GM23248 (cell line): ENCODE results near the gene CAST. TPM values are rescaled to one million over a fixed set of nuclear protein-coding genes. Genes with fewer than 3 reads are reported as not detected.
A peak's percentile ranks its signal among the peaks of the same experiment; 100 is the strongest.

Experiments used
- DNase-seq: peaks from one replicate; pipeline ENCODE4 v3.0.0-alpha.2; 2015
- H2AFZ ChIP-seq: fragments of 200-600 bp; sonication (generic); 2 replicates; pipeline ENCODE4 v1.6.1; 2016; ENCODE audit warnings: antibody characterized with exemption
- H3F3A ChIP-seq: fragments of 200-600 bp; sonication (generic); 2 replicates; pipeline ENCODE4 v1.6.1; 2016; ENCODE audit warnings: mild to moderate bottlenecking, antibody characterized with exemption, mixed run types; ENCODE audit not compliant: insufficient read depth
- H3K27ac ChIP-seq: fragments of 200-600 bp; sonication (generic); 2 replicates; pipeline ENCODE4 v1.5.1; 2016; ENCODE audit warnings: mild to moderate bottlenecking
- H3K27me3 ChIP-seq: fragments of 200-600 bp; sonication (generic); replicated peaks from 2 replicates; pipeline ENCODE4 v1.6.1; 2016; ENCODE audit warnings: mild to moderate bottlenecking; ENCODE audit not compliant: insufficient read depth
- H3K36me3 ChIP-seq: fragments of 200-600 bp; sonication (generic); 2 replicates; pipeline ENCODE4 v1.6.1; 2016; ENCODE audit warnings: low read depth, mild to moderate bottlenecking
- H3K4me1 ChIP-seq: fragments of 200-600 bp; sonication (generic); 2 replicates; pipeline ENCODE4 v1.6.1; 2016; ENCODE audit warnings: mild to moderate bottlenecking; ENCODE audit not compliant: insufficient read depth
- H3K4me2 ChIP-seq: fragments of 200-600 bp; sonication (generic); one replicate; pipeline ENCODE4 v1.6.1; 2016; ENCODE audit warnings: mild to moderate bottlenecking; ENCODE audit not compliant: unreplicated experiment
- H3K4me3 ChIP-seq: fragments of 200-600 bp; sonication (generic); 2 replicates; pipeline ENCODE4 v1.5.1; 2016; ENCODE audit warnings: mild to moderate bottlenecking
- H3K79me2 ChIP-seq: fragments of 200-600 bp; sonication (generic); 2 replicates; pipeline ENCODE4 v1.6.1; 2016; ENCODE audit warnings: mild to moderate bottlenecking; ENCODE audit not compliant: insufficient read depth
- H3K9ac ChIP-seq: fragments of 200-600 bp; sonication (generic); 2 replicates; pipeline ENCODE4 v1.6.1; 2016; ENCODE audit warnings: mild to moderate bottlenecking
- H3K9me2 ChIP-seq: fragments of 200-600 bp; sonication (generic); 2 replicates; pipeline ENCODE4 v1.6.1; 2016; ENCODE audit warnings: mixed run types, mild to moderate bottlenecking, moderate library complexity; ENCODE audit not compliant: insufficient read depth
- H3K9me3 ChIP-seq: fragments of 200-600 bp; sonication (generic); one replicate; pipeline ENCODE4 v1.6.1; 2017; ENCODE audit warnings: low read depth
- H4K20me1 ChIP-seq: fragments of 200-600 bp; sonication (generic); 2 replicates; pipeline ENCODE4 v1.6.0; 2016; ENCODE audit not compliant: insufficient read depth
- EZH2 ChIP-seq: fragments of 200-600 bp; sonication (generic); IDR thresholded peaks from 2 replicates; pipeline ENCODE4 v1.6.1; 2018; ENCODE audit warnings: antibody characterized with exemption, mild to moderate bottlenecking; ENCODE audit not compliant: insufficient read depth, poor library complexity, severe bottlenecking
- EZH2phosphoT487 ChIP-seq: fragments of 200-600 bp; sonication (generic); IDR thresholded peaks from 2 replicates; pipeline ENCODE4 v1.6.1; 2018; ENCODE audit warnings: antibody characterized with exemption, moderate library complexity, mild to moderate bottlenecking, low read depth; ENCODE audit not compliant: insufficient read depth
- WGBS, 2 experiments: methylation state at CpG; one replicate each; pipeline ENCODE4 v1.1.6; 2015 to 2017; ENCODE audit warnings: low lambda C conversion rate in 2 of 2, low coverage in 1 of 2; ENCODE audit errors: missing lambda C conversion rate in 2 of 2; 5-methylcytosine and 5-hydroxymethylcytosine counted together
- in situ Hi-C: fragments of 300-500 bp; cut with MboI; formaldehyde crosslinking; loops from 2 replicates; pipeline ENCODE4 v1.15.0; 2020
- polyA plus RNA-seq: library from polyadenylated mRNA; unstranded; fragments of >200 nt; fragmentation: Nextera tagmentation; extraction: Ambion mirVana; gene quantifications from 2 replicates; pipeline ENCODE4 v1.2.1, GENCODE V29; 2016
- total RNA-seq: library from RNA; depleted of rRNA; stranded (reverse); fragments of >200 nt; shearing (Covaris generic); gene quantifications from 2 replicates; pipeline ENCODE4 v1.2.3, GENCODE V29; 2014

Gene CAST
- total and polyA plus RNA-seq, 2 experiments from 2014 or later: 179 to 196 TPM

DNA sequence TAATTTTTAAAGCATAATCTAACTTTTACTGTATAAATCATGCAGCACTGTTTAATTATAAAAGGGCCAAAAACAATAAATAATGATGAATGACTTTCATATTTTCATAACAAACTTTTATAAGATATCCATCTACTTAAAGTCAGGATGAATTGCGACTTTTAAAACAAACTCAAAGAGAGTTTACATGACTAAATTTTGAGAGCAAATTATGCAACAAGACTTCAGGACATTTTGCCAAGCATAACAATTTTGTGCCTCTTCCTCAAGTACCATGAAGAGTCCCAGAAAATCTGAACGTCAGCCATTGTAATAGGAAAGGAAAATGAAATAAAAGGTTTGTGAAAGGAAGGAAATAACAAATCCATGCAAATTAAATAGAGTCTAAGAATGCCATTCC lies 121.2 kb downstream of the CAST start:
- Histone ChIP-seq H3K4me1 (peaks cover 22% of the 10 kb centered on the region), H3K27me3 (no peaks in the 10 kb centered on the region), H3K4me2 (no peak overlapping the region), H2AFZ (no peak overlapping the region), H3K4me3 (no peak overlapping the region), H4K20me1 (no peaks in the 10 kb centered on the region; the same call in 1 of the 2 replicates), H3F3A (peaks cover 31% of the 10 kb centered on the region; the same call in 1 of the 2 replicates), H3K9me3 (no peaks in the 10 kb centered on the region), H3K36me3 (peaks cover 22% of the 10 kb centered on the region), H3K27ac (no peak overlapping the region), H3K9ac (no peak overlapping the region), H3K9me2 (no peaks in the 10 kb centered on the region), H3K79me2 (no peaks in the 10 kb centered on the region)
- DNase-seq: no peak
- WGBS, 2 experiments: 96 to 97% methylated on average over 2 of the region's 2 CpGs
- TF ChIP-seq EZH2 (no peak), EZH2phosphoT487 (no peak)
- in situ Hi-C loops: no loop called here

DNA sequence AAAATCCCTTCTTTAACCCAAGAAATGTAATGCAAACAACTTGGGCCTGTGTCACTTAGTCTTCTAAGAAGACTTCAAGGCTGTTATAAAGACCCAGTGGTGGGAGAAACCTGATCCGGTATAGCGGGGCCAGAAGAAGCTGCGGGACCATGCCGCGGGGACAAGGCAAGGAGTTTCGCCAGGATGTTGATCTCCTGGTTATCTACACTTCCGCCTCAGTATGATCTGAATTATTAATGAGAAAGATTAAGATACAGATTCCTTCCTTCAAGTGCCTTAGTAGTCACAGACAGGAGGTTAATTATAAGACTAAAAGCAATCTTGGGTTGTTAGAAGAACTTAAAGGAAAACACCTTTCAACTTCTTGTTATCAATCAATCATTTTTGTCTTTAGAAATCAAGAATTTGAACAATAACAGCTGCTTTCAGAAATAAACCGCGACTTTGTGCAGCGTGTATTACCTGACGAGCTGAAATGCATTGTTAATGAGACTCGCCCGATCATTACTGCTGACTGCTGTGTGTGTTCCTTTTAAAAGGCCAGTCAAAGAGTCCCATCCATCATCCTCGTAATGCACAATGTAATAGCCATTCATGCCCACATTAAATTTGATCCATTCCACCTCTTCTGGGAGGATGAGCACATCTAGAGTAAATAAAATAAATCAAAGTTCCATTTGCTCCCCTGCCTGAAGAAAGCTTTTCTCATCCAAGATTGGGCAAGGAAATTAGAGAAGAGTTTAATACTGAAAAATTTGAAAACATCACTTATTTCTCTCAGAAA lies 123.3 kb downstream of the CAST start:
- Histone ChIP-seq H3K27ac (no peak overlapping the region), H3K4me2 (no peak overlapping the region), H4K20me1 (no peaks in the 10 kb centered on the region), H3K9me3 (no peaks in the 10 kb centered on the region), H3K9ac (no peak overlapping the region), H3K36me3 (peaks cover 10% of the 10 kb centered on the region; the same call in 1 of the 2 replicates), H3K4me1 (peaks cover 11% of the 10 kb centered on the region), H3K79me2 (no peaks in the 10 kb centered on the region), H3K9me2 (no peaks in the 10 kb centered on the region), H3F3A (peaks cover 21% of the 10 kb centered on the region), H2AFZ (no peak overlapping the region), H3K4me3 (no peak overlapping the region), H3K27me3 (no peaks in the 10 kb centered on the region)
- DNase-seq: no peak
- in situ Hi-C loops: no loop called here
- 92 to 95% methylated on average over 14 of the region's 14 CpGs for WGBS, 2 experiments
- TF ChIP-seq EZH2phosphoT487 (no peak), EZH2 (no peak)

DNA sequence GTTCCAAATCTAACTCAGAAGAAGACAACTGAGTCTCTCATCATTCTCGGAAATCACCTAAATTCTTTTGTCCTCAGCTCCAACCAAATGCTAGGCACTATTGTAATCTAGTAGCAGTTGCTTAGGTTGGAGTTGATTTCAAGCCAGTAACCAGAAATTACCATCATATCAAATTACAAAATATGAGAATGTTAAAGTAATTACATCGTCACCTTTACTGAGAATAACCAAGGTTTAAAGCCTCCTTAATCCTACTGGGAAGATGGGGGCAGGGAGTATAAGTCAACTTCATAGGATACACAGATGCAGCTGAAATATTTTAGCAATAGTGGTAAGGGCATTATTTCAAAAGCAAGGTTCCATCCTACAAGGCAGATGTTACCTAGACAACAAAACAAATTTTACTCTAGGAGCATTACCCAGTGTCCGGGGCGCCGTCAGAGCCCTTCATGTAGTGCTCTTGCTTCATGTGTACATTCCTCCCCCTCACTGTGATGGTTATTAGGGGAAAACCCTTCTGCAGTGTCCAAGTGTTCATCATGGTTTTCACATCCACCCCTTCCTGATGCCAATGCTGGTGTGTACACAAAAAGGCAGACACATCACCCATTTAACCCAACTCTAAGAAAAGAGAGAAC lies 126.1 kb downstream of the CAST start:
- Histone ChIP-seq H3K4me2 (no peak overlapping the region), H3K9me3 (no peaks in the 10 kb centered on the region), H3K4me1 (peaks cover 9% of the 10 kb centered on the region; the same call in 1 of the 2 replicates), H4K20me1 (no peaks in the 10 kb centered on the region), H3K4me3 (no peak overlapping the region), H3K9ac (no peak overlapping the region), H3K9me2 (no peaks in the 10 kb centered on the region; the same call in 1 of the 2 replicates), H3K27me3 (no peaks in the 10 kb centered on the region), H3K27ac (no peak overlapping the region), H3K36me3 (0 out of 2 replicates have a peak, but pooled peaks cover 2% of the 10 kb centered on the region), H3F3A (peaks cover 21% of the 10 kb centered on the region), H3K79me2 (no peaks in the 10 kb centered on the region), H2AFZ (no peak overlapping the region)
- TF ChIP-seq EZH2 (no peak), EZH2phosphoT487 (no peak)
- in situ Hi-C loops: no loop called here
- 74 to 86% methylated on average over 5 of the region's 5 CpGs for WGBS, 2 experiments
- DNase-seq: peak; percentile 43

DNA sequence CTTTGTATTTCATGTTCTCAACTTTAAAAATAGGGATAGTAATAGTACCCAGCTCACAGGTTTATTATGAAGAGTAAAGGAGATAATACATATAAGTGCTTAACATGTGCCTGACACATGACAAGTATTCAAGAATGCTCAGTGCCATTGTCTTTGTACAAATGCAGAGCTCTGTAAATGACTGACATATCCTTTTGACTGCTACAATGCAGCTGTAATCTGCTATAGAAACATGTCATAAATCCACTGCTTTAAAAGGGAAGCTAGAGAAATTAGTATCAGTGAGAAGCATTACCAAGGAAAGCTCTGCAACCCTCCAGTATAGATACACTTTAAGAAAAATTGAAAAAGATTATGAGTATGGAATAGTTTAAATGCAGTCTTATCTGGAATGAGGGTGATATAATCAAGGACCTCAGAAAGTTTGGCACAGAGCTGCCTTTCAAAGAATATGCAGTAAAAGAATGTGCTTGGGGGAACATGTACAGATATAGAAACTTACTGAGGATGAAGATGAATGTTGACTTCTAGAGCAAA lies 127.7 kb downstream of the CAST start:
- H4K20me1 ChIP-seq: no peaks in the 10 kb centered on the region
- no peak overlapping the region for H3K9ac ChIP-seq
- no peaks in the 10 kb centered on the region for H3K79me2 ChIP-seq
- no peak overlapping the region for H3K27ac ChIP-seq
- H3K9me2 ChIP-seq: no peaks in the 10 kb centered on the region; the same call in 1 of the 2 replicates
- TF ChIP-seq EZH2phosphoT487 (no peak), EZH2 (no peak)
- peaks cover 21% of the 10 kb centered on the region for H3F3A ChIP-seq
- H3K4me2 ChIP-seq: no peak overlapping the region
- H3K4me1 ChIP-seq: peaks cover 9% of the 10 kb centered on the region; the same call in 1 of the 2 replicates
- in situ Hi-C loops: no loop called here
- no peak overlapping the region for H2AFZ ChIP-seq
- DNase-seq: no peak
- H3K4me3 ChIP-seq: no peak overlapping the region
- no peaks in the 10 kb centered on the region for H3K36me3 ChIP-seq
- no peaks in the 10 kb centered on the region for H3K9me3 ChIP-seq
- no peaks in the 10 kb centered on the region for H3K27me3 ChIP-seq
